Keratinocyte (primary cell): Measurements from ENCODE around the gene KANSL1.

ENCODE experiments used
- CTCF ChIP-seq, 3 experiments: IDR thresholded peaks in 1 of 3; conservative IDR thresholded peaks in 1 of 3; optimal IDR thresholded peaks in 1 of 3; 2 replicates in 2 of 3; 3 replicates in 1 of 3; pipeline versions ENCODE3 to v1.5.1; 2011; ENCODE audit warnings: low read length in 3 of 3, mild to moderate bottlenecking in 3 of 3, moderate library complexity in 2 of 3, control low read depth in 1 of 3, inconsistent platforms in 1 of 3; ENCODE audit not compliant: insufficient read depth in 2 of 3; ENCODE audit errors: extremely low read depth in 1 of 3
- EZH2 ChIP-seq: IDR thresholded peaks from one replicate; pipeline ENCODE4 v1.6.1; 2012; ENCODE audit warnings: inconsistent platforms, mild to moderate bottlenecking, low read length, moderate library complexity

DNA sequence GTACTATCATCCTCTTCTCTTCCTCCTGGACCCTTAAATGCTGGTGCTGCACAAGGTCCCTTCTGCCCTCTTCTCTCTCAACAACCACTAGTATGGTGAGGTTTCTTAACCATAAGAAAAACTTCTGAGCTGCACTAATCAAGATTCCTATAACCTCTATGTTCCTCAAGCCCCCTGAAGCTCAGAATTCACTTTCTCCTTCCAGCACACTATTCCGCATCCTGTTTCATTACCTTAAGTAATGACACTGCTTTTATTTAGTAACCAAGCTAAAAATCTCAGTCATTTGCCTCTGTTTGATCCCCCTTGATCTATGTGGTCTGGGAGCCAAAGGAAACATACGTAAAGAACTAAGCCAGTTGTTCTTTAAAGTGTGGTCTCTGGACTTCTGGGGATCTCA, 20.1 kb downstream of the KANSL1 start:
- TF ChIP-seq CTCF (optimal IDR thresholded peaks at IDR 0.05 in 1 of 3, IDR thresholded peaks at IDR 0.05 in 1 of 3, conservative IDR thresholded peaks at IDR 0.05 in 1 of 3; ENCODE audit: extremely low read depth in 1 of 3, insufficient read depth in 2 of 3, low read length in 3 of 3) (no peak), EZH2 (no peak)
